OCI-M2 (cell line): Measurements from ENCODE around the gene ATP5ME.
"Not testable (repeated sequence)": the region's sequence is repeated elsewhere in the genome, so short reads cannot be mapped to it uniquely, and the experiment has no call there.

ENCODE experiments used
- DNase-seq: peaks from one replicate; lab custom pipeline; 2025; ENCODE audit not compliant: unreplicated experiment; lab: John Stamatoyannopoulos, UW

Gene ATP5ME

DNA sequence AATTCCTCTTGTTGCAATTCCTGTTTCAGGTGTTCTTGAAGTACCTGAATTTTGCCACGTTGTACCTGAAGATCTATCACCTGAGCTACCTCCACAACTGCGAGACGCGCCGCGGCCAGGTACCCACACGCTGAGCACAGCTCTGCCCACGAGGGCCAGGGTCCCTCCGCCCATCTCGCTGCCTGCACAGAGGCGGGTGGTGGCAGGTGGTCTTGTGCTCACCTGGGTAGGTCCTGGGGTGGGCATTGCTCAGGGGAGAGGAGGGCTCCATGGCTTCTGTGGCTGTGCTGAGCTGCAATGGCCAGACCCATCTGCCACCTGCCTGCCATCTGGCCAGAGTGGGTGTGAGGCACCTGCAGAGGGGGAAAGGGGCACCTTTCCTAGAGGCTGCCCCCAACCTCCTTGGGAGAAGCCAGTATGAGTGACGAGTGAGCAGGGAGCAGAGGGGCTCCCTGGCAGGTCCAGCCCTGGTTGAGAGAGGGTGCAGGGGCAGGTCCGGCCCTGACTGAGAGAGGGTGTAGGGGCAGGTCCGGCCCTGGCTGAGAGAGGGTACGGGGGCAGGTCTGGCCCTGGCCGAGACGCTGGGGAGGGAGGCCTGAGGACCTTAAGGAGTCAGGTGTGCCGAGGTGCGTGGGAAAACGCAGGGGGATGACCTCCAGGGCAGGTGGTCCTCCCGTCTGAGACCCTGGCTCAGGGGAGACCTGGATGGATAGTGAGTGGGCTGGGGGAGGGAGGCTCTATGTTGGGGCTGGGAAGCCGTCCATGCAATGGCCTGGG is 38.0 kb downstream of the ATP5ME start:
- DNase-seq, result no peak

DNA sequence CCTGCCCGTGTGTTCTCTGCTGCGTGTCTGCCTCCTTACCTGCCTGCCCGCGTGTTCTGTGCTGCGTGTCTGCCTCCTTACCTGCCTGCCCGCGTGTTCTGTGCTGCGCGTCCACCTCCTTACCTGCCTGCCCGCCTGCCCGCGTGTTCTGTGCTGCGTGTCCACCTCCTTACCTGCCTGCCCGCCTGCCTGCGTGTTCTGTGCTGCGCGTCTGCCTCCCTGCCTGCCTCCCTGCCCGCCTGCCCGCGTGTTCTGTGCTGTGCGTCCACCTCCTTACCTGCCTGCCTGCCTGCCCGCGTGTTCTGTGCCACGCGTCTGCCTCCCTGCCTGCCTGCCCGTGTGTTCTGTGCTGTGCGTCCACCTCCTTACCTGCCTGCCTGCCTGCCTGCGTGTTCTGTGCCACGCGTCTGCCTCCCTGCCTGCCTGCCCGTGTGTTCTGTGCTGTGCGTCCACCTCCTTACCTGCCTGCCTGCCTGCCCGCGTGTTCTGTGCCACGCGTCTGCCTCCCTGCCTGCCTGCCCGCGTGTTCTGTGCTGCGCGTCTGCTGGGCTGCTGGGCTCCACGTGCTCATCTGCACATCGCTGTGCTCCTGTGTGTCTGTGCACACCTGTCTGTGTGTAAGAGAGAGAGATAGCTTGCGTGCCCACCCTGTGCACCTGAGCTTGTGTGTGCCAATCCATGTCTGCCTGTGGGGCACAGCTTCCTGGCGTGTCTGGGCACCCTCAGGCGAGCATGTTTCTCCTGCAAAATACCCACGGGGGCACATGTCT is 38.8 kb downstream of the ATP5ME start:
- not testable (repeated sequence) for DNase-seq

DNA sequence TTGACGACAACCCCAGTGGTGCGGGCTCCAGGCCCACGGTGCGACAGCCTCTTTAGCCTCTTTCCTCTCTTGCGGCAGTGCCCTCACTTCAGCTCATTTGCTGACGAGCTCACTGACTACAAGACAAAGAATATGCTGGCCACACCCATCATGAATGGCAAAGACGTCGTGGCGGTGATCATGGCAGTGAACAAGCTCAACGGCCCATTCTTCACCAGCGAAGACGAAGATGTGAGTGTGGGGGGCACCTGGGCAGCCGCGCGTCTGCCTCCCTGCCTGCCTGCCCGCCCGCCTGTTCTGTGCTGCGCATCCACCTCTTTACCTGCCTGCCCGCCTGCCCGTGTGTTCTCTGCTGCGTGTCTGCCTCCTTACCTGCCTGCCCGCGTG is 39.5 kb downstream of the ATP5ME start:
- no peak for DNase-seq

DNA sequence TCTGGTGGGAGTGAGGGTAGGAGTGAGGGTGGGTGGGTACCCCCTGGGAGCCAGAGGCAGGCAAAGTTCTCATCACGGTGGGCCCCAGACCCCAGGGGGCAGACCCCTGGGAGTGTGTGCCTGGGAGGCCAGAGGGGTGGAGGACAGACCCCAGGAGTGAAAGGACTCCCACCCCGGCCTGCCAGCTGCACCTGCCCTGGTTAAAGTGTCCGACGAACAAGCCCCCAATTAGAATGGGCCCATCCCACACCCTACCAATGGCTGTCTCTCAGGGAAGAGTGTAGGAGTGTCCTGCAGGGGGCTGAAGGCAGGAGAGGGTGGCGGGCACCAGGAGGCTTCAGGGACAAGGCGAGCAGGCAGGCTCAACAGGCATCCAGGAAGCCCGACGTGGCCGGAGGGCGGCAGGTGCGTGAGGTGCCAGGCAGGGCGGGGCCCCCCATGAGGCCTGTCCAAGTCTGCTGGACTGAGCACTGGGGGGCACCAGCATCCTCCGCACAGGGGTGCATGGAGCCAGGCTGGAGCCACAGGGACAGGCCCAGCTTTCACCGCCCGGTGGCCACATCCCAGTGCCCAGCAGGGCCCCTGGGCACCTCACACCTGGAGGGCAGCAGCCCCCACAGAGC is 40.0 kb downstream of the ATP5ME start:
- no peak for DNase-seq

DNA sequence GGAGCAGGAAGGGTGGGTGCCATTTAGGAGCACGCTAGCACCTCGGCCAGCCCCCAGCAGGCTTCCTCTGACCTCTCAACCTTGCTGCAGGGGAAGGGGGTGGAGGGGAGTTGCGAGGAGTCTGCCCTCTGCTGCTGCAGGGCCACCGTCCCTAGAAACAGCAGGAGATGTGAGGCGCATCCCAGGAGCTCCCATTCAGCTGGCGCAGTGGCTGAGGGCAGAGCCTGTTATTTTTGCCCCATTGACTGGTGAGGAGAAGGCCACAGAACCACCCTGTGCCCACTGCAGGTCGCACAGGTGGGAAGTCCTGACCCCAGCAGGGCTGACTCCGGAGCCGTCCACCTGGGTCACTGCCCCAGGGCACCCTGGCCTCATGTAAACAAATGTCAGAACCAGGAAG is 40.7 kb downstream of the ATP5ME start:
- DNase-seq, result no peak

DNA sequence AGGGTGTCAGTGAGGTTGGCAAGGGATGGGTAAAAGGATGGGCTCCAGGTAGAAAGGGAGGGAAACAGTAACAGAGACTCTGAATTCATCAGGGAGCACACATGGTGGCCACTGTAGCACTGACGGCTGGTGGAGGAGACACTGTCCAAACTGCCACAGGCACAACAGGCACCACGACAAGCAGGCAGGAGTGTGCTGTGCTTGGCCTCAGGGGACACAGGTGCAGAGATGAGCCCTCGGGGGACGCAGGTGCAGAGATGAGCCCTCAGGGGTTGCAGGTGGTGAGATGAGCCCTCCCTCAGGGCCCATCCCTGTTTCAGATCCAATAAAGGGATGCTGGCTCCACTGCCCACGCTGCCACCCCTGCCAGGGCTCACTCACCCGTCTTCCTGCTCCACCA is 41.1 kb downstream of the ATP5ME start:
- DNase-seq, result no peak

DNA sequence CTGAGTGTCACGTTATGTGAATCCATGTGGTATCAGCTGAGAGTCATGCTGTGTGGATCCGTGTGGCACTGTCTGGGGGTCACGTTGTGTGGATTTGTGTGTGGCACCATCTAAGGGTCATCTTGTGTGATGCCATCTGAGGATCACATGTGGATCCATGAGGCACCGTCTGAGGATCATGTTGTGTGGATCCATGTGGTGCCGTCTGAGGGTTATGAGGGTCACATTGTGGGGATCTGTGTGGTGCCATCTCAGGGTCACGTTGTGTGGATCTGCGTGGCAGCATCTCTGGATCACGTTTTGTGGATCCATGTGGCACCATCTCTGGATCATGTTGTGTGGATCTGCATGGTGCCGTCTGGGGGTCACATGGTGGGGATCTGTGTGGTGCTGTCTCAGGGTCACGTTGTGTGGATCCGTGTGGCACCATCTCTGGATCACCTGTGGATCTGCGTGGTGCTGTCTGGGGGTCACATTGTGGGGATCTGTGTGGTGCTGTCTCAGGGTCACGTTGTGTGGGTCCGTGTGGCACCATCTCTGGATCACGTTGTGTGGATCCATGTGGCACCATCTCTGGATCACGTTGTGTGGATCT is 41.8 kb downstream of the ATP5ME start:
- DNase-seq, result no peak

DNA sequence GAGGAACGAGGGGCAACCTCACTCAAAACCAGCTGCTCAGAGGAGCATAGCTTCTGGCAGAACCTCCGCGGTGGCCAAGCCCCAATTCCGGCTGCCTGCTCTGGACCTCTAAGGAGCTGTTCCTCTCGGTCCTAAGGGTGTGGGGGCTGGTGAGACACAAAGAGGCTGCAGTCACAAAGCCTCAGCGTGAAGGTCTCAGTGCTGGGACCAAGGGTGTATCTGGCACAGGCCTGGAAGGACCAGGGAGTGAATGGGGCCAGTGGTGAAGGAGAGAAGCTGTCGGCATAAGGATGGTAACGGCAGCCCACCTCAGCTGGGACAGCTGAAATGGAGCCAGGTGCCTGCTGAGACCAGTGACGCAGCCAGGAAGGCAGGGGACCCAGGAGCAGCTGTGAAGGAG is 43.4 kb downstream of the ATP5ME start:
- no peak for DNase-seq

DNA sequence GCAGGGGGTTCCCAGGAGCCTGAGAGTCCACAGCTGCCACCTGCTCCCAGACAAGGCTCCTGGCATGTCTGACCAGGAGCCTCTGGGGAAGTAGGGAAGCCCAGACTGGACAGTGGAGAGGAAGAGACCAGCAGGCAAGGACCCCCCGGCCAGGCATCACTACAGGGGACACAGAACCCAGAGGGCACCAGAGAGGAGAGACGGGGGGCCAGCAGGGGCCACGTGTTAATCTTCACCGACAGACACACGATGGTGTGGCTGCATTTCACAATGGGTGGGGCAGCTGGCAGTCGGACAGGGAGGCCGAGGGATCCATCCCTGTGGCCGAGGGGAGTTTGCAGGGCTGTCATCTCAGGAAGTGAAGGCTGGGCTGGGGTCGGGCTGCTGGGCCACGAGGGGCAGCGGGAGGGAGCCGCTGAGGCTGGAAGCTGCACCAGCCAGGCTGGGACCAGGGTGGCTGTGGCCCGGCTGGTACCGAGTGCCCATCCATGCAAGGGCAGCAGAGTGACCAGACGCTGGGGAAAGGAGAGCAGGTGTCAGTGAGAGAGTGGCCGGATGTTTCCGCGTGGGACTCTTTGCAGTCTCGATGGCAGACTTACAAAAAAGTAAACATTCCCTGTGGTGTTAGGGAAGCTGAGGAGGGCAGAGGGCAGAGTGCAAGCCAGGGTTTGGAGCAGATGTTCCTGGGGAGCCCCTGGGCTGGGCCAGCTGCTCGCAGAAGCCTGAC is 44.0 kb downstream of the ATP5ME start:
- DNase-seq, result no peak

DNA sequence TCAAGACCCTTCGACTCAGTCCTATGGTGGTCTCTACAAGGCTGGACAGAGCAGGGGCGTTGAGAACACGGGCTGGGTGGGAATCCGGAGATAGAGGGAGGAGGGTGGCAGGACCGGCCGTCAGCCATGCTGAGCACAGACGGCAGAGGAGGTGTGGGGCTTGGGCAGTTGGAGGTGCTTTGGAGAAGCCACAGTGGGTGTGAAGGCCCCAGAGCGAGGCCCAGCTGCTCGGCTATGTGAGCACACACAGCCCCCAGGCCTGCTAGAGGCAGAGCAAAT is 44.5 kb downstream of the ATP5ME start:
- DNase-seq, result no peak

DNA sequence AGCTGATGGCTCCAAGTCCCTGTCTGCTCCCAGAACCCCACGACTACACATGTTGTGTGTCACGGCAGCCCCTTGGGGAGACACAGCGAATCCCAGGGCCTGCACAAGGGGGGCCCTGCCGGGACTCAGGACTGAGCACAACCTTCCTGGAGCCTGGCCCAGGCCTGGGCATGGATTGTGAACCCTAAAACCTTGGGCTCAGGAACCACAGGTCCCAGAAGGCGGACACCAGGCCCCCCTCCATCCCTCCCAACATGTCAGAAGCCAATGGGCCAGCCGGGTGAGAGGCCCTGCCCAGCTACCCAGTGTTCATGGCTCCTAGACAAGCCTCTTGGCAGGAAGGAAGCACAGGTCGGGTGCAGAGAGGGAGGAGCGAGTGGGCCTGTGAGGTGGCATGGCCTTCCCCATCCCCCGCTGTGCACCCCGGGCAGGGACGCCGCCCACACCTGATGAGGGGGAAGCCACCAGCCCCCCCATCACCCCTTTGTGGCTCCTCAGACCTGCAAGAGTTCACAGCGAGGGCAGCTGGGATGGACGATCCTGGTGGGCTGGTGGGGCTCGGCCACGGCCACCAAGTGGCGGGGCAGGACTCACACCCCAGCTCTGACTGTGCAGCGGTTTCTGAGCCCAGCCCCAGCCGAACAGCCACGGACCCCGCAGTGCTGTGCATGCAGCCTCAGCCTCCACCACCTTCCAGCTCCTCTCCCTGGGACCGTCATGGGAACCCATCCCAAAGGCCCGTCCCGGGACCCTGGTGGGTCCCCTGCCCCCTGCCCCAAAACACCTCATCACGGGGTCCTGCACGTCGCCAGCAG is 45.0 kb downstream of the ATP5ME start:
- no peak for DNase-seq

DNA sequence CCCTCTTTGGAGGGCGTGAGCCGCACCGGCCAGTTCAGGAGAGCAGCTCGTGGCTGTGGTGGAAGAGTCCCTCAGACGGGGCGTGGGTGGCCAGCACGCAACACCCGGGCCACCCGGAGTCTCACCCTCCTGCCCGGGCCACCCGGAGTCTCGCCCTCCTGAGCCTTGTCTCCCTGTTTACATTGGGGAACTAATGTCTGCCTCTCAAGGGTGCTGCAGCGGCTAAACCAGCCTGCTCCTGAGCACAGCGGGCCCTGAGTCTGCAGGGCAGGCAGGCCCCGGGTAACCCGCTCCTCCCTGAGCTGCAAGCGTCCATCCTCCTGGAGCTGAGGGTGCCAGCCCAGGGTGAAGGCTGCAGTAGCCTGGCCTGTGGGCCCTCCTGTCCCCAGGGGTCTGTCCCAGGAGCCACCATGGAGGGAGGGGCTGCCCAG is 45.8 kb downstream of the ATP5ME start:
- no peak for DNase-seq

DNA sequence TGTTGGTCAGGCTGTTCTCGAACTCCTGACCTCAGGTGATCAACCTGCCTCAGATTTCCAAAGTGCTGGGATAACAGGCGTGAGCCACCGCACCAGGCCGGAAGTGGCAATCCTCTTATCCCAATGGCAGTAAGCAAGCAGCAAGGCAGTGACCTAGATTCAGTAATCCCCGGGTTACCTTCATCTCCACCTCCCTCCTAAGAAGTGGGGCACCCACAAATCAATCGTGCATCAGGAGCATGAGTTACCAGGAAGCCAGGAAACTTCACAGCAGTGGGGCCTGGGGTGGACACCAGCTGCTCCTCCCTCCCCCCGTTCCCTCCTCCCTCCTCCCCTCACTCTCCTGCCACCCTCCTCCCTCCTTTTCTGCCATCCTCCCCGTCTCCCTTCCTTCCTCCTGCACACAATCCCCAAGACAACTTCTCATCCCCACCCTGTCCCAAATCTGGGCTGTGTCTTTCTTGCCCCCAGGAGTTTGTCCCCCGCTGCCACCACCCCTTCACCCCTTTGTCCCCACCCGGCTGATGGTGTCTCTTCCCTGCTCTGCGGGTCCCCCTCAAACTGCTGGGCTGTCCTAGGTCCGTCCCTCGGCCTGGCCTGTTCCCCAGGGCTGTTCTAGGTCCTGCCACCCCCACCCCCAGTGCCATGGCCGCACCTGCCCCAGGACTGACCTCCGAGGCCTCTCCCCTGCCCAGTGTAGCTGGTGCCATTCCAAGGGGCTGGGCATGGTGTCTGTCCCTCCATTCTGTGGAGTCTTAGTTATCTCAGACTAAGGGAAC is 46.5 kb downstream of the ATP5ME start:
- DNase-seq, result no peak

DNA sequence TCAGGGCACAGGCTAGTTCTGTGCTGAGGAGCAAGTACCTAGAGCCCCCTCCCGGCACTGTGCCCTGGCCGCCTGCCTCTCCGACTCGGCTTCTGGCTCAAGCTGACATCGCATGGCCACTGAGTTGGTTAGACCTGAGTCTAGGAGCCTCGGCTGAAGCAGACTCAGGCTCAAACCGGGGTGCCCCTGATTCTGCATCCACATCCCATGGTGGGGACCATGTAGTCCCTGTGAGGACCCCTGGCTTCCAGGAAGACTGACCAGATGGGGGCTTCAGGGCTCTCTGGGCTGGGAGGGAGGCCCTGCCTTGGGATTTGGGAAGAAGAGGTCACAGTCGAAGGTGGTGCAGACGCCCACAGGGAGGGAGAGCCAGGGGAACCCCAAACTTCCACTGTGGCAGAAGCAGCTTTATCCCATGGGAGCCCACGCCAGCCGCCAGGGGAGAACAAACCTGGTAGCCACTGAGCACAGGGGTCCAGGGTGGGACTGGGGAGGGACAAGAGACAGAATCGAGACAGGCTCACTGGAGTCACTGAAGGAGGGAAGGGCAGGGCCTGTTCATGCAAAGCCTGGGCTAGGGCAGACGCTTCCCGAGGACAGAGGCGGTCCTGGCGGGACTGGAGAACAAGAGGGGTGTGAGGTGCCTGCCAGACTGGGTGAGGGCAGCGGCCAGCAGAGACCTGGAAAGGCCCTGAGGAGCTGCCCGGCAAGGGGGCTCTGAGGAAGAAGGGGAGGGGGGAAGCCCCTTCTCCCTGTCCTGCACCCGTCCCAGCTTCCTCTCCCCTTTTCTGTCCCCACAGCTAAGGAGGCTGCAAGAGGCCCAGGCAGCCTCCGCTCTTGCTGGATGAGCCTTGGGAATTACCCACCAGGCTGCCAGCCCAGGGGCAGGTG is 47.6 kb downstream of the ATP5ME start:
- DNase-seq, result no peak

DNA sequence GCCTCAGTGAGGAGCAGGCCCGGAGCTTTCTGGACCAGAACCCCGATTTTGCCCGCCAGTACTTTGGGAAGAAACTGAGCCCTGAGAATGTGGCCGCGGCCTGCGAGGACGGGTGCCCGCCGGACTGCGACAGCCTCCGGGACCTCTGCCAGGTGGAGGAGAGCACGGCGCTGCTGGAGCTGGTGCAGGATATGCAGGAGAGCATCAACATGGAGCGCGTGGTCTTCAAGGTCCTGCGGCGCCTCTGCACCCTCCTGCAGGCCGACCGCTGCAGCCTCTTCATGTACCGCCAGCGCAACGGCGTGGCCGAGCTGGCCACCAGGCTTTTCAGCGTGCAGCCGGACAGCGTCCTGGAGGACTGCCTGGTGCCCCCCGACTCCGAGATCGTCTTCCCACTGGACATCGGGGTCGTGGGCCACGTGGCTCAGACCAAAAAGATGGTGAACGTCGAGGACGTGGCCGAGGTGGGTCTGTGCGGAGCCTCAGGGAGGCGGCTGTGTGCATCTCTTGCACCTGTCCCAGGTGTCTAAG is 48.4 kb downstream of the ATP5ME start:
- no peak for DNase-seq

DNA sequence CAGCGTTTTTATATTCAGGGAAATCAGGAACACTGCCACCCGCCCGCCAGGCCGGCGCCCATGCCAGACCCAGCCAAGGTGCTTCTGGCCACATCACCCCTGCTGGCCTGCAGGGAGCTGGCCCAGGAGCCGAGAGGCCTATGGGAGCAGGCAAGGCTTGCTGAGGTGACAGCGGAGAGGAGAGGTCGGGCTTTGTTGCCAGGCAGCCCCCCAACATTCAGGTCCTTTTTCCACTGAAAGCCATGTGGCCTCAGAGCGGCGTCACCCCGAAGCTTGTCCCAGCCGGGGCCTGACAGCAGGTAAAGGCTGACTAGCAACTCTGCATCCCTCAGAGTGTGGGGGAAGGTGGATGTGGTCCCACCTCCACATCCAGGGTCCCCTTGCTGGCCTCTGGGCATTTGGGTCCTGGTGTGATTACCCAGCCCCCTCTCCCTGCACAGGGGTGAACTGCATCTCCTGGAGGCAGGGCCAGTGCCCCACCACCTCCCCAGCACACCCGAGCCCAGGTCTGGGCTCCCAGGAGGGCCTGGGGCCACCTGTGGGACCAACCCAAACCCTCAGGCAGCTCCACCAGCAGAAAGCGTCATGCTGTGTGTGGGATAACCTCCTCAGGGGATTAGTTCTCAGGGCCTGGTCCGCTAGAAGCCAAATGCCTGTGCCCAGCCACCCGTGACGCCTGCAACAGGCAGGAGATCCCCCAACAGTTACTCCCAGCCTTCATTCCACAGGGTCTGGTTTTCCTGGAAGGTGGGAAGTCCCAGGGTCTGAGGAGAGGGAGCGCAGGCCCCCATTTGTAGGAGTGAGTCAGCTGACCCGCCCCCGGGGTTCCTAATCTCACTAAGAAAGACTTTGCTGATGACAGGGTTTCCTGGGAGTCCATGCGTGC is 49.1 kb downstream of the ATP5ME start, which contains the start of gene PDE6B:
TSS of gene PDE6B (plus strand) at position 869 of the 886 bp plus-strand sequence. CDS start 54 bp downstream, outside the sequence.
- no peak for DNase-seq

DNA sequence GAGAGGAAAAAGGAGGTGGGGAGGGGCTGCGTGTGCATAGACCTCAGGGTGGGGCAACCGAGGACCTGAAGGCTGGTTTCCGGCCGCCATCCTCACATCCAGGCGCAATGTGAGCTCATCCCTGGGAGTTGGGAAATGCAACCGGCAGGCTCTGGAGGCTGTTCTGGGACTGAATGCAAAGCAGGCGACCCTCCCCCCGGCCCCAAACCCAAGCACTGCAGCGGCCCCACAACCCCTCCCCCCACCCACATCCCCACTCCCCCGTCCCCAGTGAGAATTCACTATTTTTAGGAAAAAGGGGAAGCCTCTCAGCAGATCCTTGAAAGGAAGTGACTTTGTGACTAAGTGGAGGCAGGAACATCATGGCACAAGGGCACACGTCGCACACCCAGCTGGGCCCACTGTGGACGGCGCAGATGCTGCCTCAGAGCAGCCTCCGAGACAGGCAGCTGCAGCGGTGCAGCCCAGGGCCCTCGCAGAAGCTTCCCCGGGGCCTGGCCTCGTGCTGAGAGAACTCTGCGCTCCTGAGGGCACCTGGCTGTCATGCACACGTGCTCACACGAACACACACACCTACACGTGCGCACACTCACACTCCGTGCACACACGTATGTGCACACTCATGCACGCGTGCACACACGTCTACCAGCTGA is 50.0 kb downstream of the ATP5ME start:
- no peak for DNase-seq
